ENCODE results near the gene CCL5. TPM values are rescaled to one million over a fixed set of nuclear protein-coding genes. Genes with fewer than 3 reads are reported as not detected.
A peak's percentile ranks its signal among the peaks of the same experiment; 100 is the strongest.

Gene CCL5
- polyA plus RNA-seq (ENCODE audit: insufficient read length in 12 of 12), result 1 to 10 TPM in 8 of 12 donors, under 1 TPM in 2, not detected in 2; 0.63 to 4.0 (median 1.1) TPM
- long read RNA-seq, donor 1, result 0 reads
- long read RNA-seq, donor 2, partial matches to known transcripts, result 0 of 2 reads
- long read RNA-seq, donor 2, other reads (novel, unspliced or antisense), result 0 of 2 reads
- long read RNA-seq, donor 3, partial matches to known transcripts, result 0 of 1 reads
- long read RNA-seq, donor 3, other reads (novel, unspliced or antisense), result 0 of 1 reads
- long read RNA-seq, donor 4, result 0 reads
- long read RNA-seq, donor 5, partial matches to known transcripts, result 0 of 2 reads
- long read RNA-seq, donor 5, other reads (novel, unspliced or antisense), result 0 of 2 reads
- long read RNA-seq, donor 6, partial matches to known transcripts, result 0 of 1 reads
- long read RNA-seq, donor 6, other reads (novel, unspliced or antisense), result 0 of 1 reads
- long read RNA-seq, donor 7, result 0 reads
- long read RNA-seq, donor 8, partial matches to known transcripts, result 0 of 2 reads
- long read RNA-seq, donor 8, other reads (novel, unspliced or antisense), result 0 of 2 reads
- long read RNA-seq, donor 9, partial matches to known transcripts, result 0 of 2 reads
- long read RNA-seq, donor 9, other reads (novel, unspliced or antisense), result 0 of 2 reads
- long read RNA-seq, donor 10, partial matches to known transcripts, result 0 of 2 reads
- long read RNA-seq, donor 10, other reads (novel, unspliced or antisense), result 0 of 2 reads
- long read RNA-seq, donor 11, result 0 reads

- DNase-seq, result peak; percentile 14
Measured at GRCh38 chr17:35879773-35880654, at the start of gene CCL5. CCL5 (minus strand) TSS chr17:35880360.

- DNase-seq, result no peak
Measured at GRCh38 chr17:35927714-35928113, 47.6 kb upstream of the CCL5 start.

GRCh38 chr17:35923609-35924114, 43.5 kb upstream of the CCL5 start:
- no peak for DNase-seq

GRCh38 chr17:35920229-35920628, 40.1 kb upstream of the CCL5 start:
- DNase-seq, result no peak

GRCh38 chr17:35918665-35919064, 38.5 kb upstream of the CCL5 start:
- DNase-seq, result no peak

- DNase-seq, result no peak
Measured at GRCh38 chr17:35917519-35918213, 37.5 kb upstream of the CCL5 start.

GRCh38 chr17:35915153-35915964, 35.2 kb upstream of the CCL5 start:
- DNase-seq, result no peak

- no peak for DNase-seq
Measured at GRCh38 chr17:35914354-35914753, 34.2 kb upstream of the CCL5 start.

- DNase-seq, result no peak
Measured at GRCh38 chr17:35913609-35914008, 33.4 kb upstream of the CCL5 start.

- no peak for DNase-seq
Measured at GRCh38 chr17:35912942-35913341, 32.8 kb upstream of the CCL5 start.

GRCh38 chr17:35912339-35912912, 32.3 kb upstream of the CCL5 start:
- no peak for DNase-seq

GRCh38 chr17:35909408-35909807, 29.2 kb upstream of the CCL5 start:
- DNase-seq, result no peak

GRCh38 chr17:35907691-35908090, 27.5 kb upstream of the CCL5 start:
- DNase-seq, result no peak

- no peak for DNase-seq
Measured at GRCh38 chr17:35906926-35907637, 26.9 kb upstream of the CCL5 start.

GRCh38 chr17:35906191-35906925, 26.2 kb upstream of the CCL5 start:
- DNase-seq, result no peak

- DNase-seq, result no peak
Measured at GRCh38 chr17:35903451-35903850, 23.3 kb upstream of the CCL5 start.

GRCh38 chr17:35901631-35902175, 21.5 kb upstream of the CCL5 start:
- no peak for DNase-seq

All from muscle of arm (tissue), 14 donors.